GM19035 (cell line): Measurements from ENCODE around the gene ANXA2.
"Not testable (repeated sequence)": the region's sequence is repeated elsewhere in the genome, so short reads cannot be mapped to it uniquely, and the experiment has no call there.

Experiments
- ATAC-seq: cut with Tn5 transposase; IDR thresholded peaks from one replicate; pipeline ENCODE4 v1.9.1; 2021; ENCODE audit not compliant: unreplicated experiment

ANXA2 gene

GRCh38 chr15:60411774-60412425 is 14.1 kb upstream of the ANXA2 start:
- no peak for ATAC-seq

DNA sequence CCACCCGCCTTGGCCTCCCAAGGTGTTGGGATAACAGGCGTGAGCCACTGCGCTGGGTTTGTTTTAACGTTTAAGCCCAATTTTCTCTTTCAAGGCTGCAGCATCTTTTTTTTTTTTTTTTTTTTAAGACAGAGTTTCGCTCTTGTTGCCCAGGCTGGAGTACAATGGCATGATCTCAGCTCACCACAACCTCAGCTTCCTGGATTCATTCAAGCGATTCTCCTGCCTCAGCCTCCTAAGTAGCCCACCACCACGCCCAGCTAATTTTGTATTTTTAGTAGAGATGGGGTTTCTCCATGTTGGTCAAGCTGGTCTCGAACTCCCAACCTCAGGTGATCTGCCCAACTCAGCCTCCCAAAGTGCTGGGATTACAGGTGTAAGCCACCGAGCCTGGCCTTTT is 12.6 kb upstream of the ANXA2 start:
- ATAC-seq: not testable (repeated sequence)

- no peak for ATAC-seq
Measured at GRCh38 chr15:60408463-60408981, 10.7 kb upstream of the ANXA2 start.

DNA sequence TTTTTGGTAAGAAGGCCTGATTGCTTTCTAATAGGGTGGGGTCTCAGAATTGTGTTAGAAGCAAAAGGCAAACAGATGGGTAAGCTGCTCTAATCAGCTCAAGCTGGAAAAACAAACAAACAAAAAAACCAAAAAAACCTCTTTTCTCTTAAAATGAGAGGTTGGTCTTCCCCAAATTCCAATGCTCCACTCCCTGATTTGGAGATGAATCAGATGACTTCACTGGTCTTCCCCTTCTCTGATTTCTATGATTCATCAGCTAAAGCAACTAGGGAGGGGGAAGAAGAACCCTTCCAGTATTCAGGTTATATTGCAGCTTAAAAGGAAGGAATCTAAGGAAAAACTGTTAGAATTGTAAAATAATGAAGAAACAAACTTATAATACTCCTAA is 9.6 kb upstream of the ANXA2 start:
- ATAC-seq: no peak

DNA sequence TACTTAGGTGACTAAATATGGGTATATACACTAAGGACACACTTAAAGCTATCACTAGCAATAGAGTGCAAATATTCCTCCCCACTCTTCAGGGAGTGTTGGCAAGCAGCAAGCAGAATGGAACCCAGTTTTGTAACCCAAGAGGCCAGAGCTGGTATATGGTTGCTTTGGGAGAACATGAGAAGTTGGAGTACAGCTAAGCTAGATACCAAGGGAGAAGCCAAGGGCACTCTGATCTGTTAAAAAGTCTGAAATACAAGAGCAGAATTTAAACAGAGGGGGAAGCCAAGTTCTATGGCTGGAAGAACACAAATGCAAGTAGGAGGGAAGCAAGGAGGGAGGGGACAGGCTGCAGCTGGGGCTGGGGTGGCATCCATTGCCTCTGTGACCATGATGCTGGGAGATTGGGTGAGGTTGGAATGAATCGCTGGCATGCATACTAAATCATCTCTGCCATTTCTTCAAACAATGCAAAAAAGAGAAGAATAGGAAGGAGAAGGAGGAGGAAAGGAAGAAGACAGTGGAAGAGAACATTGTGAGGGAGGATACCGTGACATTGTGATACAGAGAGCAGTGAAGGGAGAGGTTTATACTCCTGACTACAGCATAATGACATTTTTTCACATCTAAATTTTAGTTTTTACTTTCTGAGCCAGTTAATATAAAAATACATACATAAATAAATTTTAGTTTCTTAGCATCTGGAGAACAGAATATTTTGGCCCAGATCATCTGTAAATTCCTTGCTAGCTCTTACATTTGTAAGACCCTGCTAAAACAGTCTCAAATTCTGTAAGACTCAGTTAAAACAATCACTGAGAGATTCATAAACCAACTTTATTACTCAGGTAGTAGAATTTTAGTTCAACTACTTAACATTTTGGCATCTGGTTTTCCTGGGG is 9.0 kb upstream of the ANXA2 start:
- ATAC-seq: no peak

DNA sequence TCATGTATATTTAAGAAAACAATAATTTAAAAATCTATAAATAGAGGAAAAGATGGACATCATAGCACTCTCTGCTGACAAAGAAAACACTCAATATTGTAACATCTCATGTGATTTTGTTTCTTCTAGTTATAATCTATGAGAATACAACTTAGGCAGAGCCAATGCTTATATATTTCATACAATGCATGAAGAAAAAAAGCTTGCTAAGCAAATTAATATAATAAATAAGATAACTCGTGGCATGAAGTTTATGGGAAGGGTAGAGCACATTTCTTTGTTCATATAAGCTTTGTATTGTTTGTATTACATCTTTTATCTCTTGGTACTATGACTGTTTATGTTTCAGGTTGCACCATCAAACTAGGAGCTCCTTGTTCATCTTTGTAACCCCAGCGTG is 7.6 kb upstream of the ANXA2 start:
- no peak for ATAC-seq

DNA sequence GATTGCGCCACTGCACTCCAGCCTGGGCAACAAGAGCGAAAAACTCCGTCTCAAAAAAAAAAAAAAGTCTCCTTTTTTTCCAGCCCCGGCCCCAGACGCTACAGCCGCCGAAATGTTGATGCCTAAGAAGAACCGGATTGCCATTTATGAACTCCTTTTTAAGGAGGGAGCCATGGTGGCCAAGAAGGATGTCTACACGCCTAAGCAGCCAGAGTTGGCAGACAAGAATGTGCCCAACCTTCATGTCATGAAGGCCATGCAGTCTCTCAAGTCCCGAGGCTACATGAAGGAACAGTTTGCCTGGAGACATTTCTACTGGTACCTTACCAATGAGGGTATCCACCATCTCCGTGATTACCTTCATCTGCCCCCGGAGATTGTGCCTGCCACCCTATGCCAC is 6.6 kb upstream of the ANXA2 start:
- not testable (repeated sequence) for ATAC-seq

- no peak for ATAC-seq
Measured at GRCh38 chr15:60400944-60401343, 3.2 kb upstream of the ANXA2 start.

DNA sequence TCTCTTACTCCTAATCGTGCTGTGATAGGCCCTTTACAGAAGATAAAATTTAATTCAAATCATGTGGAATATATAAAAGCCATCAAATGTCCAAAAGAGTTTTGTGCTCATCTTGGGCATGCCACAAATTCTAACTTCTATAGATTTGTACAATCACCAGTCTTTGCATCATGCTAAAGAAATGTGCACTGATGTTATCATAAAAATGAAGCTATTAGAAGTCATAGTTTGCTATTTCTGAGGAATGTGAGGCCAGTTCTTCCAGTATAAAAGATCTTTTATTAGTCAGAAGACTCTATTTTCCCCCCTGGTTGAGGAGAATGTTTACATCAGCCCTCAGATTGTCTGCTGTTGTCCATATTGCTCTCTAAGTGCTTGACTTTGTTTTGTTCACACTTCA is 2.1 kb upstream of the ANXA2 start:
- no peak for ATAC-seq

DNA sequence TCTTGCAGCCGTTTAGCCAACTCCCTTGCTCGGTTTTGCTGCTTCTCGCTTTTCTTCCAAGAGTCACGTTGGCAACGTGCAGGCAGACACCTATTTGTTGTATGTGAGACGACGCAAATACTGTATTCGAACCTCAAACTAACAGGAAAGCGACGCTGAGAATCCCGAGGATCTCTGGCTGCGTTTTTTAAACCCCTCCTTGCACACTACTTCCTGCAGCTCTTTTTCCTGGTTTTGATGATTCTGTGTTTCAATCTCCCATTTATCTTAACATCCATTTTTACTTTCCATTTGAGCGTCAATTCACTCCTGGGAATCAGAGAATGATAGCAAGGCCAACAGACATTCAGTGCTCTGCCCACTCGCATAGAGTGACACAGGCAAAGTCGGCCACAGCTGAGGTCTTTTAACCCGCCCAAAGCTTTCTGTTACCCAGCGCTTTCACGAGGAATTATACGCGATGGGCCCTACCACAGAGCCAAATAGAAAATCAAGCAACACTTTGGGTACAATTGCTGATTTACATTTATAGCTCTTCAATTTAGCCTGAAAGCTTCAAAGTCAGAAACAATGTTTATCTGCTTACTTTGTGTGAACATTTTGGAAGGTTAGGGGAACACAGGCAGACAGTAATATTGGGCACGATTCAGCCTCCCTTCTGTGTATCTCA is 1.6 kb upstream of the ANXA2 start:
- no peak for ATAC-seq

GRCh38 chr15:60396958-60397771 is 621 bp downstream of the ANXA2 start:
- peak; percentile 69 for ATAC-seq

DNA sequence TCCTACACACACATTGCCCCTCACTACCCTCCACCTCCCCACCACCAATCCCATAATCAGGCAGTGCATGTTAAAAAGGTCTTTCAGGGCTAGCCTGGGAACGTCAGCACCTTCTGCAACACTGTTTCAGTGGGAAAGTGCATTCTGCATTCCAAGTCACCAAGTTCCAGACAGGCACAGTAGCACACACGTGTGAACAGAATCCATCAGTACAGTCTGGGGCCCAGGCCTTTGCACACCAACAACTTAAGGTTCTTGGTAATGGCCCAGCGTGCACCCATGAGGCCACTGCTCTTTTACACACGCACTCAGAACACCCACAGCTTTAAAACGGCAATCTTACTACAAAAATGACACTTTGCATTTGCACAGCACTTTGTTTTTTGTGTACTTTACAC is 1.2 kb downstream of the ANXA2 start:
- no peak for ATAC-seq

DNA sequence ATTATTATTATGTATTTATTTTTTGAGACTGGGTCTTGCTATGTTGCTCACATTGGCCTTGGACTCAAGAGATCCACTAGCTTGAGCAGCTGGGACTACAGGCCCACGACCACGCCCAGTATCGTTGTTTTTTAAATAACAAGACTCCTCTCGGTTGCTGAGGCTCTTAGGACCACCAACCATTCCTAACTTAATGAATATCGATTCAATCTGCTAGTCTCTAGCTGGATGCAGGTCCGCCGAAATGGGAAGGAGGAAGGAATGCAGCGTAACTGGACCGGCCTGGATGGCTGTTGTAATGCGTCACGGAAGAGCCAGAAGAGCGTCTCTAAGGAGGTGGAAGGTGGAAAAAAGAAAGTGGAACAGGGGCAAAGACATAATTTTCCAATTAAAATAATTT is 1.7 kb downstream of the ANXA2 start:
- no peak for ATAC-seq

DNA sequence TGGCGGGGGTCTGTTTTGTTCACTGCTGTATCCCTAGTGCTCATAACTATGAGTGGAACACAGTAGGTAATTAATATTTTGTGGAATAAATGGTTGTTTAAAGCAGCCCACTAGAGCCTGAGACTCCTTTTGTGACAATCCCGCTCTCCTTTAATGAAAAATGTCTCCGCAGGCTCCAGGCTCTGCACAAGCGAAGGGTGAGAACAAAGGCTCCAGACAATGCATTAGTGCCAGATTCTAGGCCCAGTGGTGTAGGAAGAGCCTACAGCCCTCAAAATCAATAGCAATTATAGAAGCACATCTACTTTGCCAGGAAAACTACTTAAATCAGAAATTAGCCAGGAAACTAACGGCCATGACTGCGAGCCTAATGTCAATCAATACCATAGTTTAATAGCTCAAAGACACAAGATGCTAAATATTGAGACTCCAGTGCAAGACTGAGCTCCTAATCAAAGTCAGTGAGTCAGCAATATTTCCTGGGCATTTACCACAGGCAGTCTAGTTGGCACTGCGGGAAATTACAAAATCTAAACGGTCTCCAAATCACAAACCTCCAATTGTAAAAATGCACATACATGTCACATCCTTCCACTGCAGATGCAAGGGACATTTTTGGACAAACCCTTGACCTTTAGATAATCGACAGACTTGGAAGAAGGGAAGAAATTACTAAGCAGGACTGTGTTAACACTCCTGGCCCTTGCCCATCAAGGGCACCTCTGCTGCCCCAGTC is 2.3 kb downstream of the ANXA2 start:
- no peak for ATAC-seq

GRCh38 chr15:60394689-60395097 is 3.1 kb downstream of the ANXA2 start:
- no peak for ATAC-seq

DNA sequence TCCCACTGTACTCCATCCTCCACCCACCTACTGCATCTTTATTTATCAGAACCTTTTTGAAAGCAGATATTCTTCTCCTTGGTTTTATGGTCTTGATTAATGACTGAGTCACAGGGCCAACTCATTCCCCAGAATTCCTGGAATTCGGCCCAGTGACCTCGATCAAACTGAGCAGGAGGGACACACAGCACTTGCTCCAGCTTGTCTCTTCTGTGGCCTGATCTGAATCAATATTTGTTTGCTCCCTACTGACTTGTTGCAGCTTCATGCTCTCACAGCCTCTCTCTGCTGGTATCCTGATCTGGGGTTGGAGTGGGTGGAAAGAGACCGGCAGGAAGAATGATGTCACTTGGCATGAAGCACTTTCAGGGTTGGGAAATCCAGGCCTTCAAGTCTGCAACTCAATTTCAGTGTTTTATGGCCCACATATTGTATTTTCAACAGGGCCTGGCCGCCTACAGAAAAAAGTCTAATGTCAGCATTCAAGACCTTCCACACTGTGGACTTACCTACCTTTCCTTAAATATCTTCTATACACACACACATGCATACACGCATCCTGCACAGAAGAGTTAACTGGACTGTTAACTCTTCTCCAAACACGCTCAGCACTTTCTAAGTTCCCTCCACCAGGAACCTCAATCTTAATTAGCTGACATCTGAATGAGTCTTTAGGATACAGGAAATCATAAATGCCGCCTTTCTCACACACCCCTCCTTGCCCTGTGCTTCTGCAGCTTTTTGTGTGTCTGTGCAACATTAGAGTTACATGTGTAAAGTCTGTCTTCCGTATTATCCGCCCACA is 4.6 kb downstream of the ANXA2 start:
- no peak for ATAC-seq

DNA sequence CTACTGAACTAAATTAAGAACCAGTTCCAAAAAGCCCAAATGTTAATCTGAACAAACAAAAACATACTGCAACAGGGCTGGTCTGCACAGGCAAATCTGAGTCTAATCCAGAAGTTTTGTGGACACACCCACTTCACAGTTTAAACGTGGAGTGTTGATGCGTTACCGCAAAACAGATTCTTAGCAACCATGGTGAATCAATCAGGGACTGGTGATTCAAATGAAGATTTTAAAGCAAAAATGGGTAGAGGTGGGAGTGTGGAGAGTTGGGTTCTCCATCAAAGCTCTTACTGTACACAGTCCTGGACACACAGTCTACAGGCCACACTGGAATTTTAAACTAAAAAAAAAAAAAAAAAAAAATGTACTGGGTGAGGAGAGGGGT is 5.2 kb downstream of the ANXA2 start:
- ATAC-seq: no peak

DNA sequence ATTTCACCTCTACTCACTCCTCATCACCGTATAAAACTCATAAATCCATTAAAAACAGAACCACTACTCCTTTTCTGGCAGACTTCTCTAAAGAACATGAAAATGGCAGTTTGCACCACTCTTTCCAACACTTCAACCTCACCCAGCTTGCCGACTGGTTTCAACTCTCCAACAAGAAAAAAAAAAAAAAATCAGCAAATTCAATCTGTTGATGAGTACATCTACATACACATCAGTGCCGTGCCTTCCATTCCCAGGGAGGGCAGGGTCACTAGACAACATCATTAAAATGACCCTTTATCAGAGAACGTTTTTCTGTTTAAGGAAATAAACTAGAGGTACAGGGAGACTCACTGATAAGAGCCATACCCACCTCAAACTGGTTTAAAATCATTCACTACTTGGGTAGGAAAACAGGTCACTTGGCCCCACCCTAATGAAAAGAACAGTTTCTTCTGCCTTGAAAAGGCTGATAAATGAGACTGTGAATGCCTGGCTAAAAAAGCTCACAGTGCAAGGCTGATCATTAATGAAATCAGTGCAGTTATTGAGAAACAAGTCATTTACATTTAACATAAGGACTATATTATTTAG is 6.0 kb downstream of the ANXA2 start:
- ATAC-seq: no peak

DNA sequence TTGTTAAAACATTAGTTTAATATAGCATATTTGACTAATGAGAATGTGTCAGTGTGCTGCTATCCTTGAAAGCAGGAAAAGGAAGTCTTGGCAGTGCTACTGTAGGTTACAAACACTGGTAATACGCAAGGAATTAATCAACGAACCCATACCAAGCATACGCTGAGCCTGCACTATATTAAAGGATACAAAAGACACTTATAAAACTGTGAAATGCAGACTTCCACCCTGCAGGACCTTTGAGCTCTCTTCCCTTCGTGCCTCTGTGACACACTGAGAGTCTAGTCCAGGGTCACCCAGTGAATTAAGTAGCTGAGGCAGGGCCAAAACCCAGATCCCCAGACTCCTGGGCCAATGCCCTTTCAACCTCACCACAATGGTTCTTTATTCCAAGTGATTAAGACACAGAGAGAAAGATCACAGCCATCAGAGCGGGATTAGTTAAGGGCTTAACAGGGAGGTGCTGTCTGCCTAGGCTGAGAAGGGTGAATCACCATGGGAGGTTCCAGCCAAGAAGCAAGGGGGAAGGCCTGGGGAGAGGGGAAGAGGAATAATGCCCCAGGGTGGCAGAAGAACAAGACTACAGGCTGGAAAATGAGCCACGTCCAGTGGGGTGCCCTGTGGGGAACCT is 6.8 kb downstream of the ANXA2 start:
- ATAC-seq: no peak
